Astrocyte (in vitro differentiated cells and primary cell): ENCODE results near the gene TNNT3. TPM values are rescaled to one million over a fixed set of nuclear protein-coding genes. Genes with fewer than 3 reads are reported as not detected.

Source experiments
- DNase-seq: peaks from one replicate; pipeline ENCODE4 v3.0.0-alpha.2; 2010; ENCODE audit warnings: low read depth
- FAIRE-seq: peaks from 2 replicates; lab custom pipeline; 2011; peaks lifted over from hg19 to GRCh38; lab: Jason Lieb, UNC
- H2AFZ ChIP-seq: 2 replicates; pipeline ENCODE4 v1.6.0; 2012; ENCODE audit warnings: low read depth, low read length, inconsistent platforms
- H3K27ac ChIP-seq: 2 replicates; pipeline ENCODE4 v1.5.1; 2011; ENCODE audit warnings: low read depth, low read length, inconsistent platforms
- H3K27me3 ChIP-seq: 2 replicates; pipeline ENCODE4 v1.6.0; 2011; ENCODE audit warnings: low read length, inconsistent platforms; ENCODE audit not compliant: insufficient read depth
- H3K36me3 ChIP-seq: 2 replicates; pipeline ENCODE4 v1.5.1; 2011; ENCODE audit warnings: low read length, inconsistent platforms; ENCODE audit not compliant: insufficient read depth
- H3K4me1 ChIP-seq: 2 replicates; pipeline ENCODE4 v1.5.1; 2011; ENCODE audit warnings: low read length, inconsistent platforms; ENCODE audit not compliant: insufficient read depth
- H3K4me2 ChIP-seq: 2 replicates; pipeline ENCODE4 v1.6.0; 2012; ENCODE audit warnings: low read length, inconsistent platforms
- H3K4me3 ChIP-seq: 2 replicates; pipeline ENCODE4 v1.5.1; 2011; ENCODE audit warnings: low read depth, mild to moderate bottlenecking, low read length, inconsistent platforms; ENCODE audit not compliant: insufficient read depth
- H3K79me2 ChIP-seq: 2 replicates; pipeline ENCODE4 v1.6.0; 2012; ENCODE audit warnings: mild to moderate bottlenecking, low read length, inconsistent platforms; ENCODE audit not compliant: insufficient read depth
- H3K9ac ChIP-seq: 2 replicates; pipeline ENCODE4 v1.6.0; 2012; ENCODE audit warnings: mild to moderate bottlenecking, low read length, inconsistent platforms
- H3K9me3 ChIP-seq: 2 replicates; pipeline ENCODE4 v1.5.1; 2012; ENCODE audit warnings: low read depth, mild to moderate bottlenecking, low read length, inconsistent platforms; ENCODE audit not compliant: insufficient read depth
- H4K20me1 ChIP-seq: 2 replicates; pipeline ENCODE4 v1.6.0; 2012; ENCODE audit warnings: low read length, inconsistent platforms; ENCODE audit not compliant: insufficient read depth
- H3K27ac Mint-ChIP-seq: one replicate; pipeline ENCODE4 v1.8.0; 2021; ENCODE audit warnings: mild to moderate bottlenecking, mixed read lengths; ENCODE audit not compliant: unreplicated experiment
- H3K27me3 Mint-ChIP-seq: one replicate; pipeline ENCODE4 v1.8.0; 2021; ENCODE audit warnings: low read depth, mixed read lengths; ENCODE audit not compliant: unreplicated experiment
- H3K36me3 Mint-ChIP-seq: one replicate; pipeline ENCODE4 v1.8.0; 2021; ENCODE audit warnings: low read depth, mixed read lengths; ENCODE audit not compliant: unreplicated experiment
- H3K4me1 Mint-ChIP-seq: one replicate; pipeline ENCODE4 v1.8.0; 2021; ENCODE audit warnings: low read depth, mixed read lengths; ENCODE audit not compliant: unreplicated experiment
- H3K4me3 Mint-ChIP-seq: one replicate; pipeline ENCODE4 v1.8.0; 2021; ENCODE audit warnings: mild to moderate bottlenecking, moderate library complexity, mixed read lengths; ENCODE audit not compliant: unreplicated experiment
- H3K9me3 Mint-ChIP-seq: one replicate; pipeline ENCODE4 v1.8.0; 2021; ENCODE audit warnings: mild to moderate bottlenecking, mixed read lengths; ENCODE audit not compliant: unreplicated experiment
- EZH2 ChIP-seq: IDR thresholded peaks from 2 replicates; pipeline ENCODE4 v1.6.1; 2012; ENCODE audit warnings: mild to moderate bottlenecking, low read length, inconsistent platforms; ENCODE audit not compliant: insufficient read depth
- total RNA-seq: library from RNA; stranded (reverse); gene quantifications from 2 replicates; pipeline ENCODE4 v1.2.1, GENCODE V29; 2021
- TF ChIP-seq, protein P1 (sequence below): IDR thresholded peaks from 2 replicates; pipeline ENCODE4 v1.5.1; 2011; ENCODE audit warnings: low read depth, mild to moderate bottlenecking, inconsistent platforms, low read length, moderate library complexity; ENCODE audit not compliant: insufficient read depth

The TNNT3 gene
- total RNA-seq, 1 donor from 2014 or later: not detected

DNA sequence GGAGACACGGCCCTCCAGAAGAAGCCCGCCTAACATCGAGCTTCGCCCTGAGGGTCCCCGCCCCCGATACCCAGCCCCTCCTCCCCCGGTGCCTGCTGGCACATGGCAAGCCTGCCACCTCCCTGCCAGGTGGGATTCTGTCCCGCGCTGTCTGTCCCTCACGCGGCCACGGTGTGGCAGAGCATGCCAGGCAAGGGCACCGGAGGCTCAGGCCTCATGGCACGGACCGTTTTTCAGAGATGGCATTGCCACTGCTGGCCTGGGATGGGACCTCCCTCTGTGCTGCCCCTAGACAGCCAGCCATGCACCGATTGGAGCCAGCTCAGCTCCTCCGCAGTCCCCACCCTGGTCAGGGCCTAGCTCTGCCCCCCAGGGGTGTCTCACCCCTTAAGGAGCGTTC lies 47.0 kb downstream of the TNNT3 start:
- H4K20me1 ChIP-seq: no peaks in the 10 kb centered on the region
- H3K4me3 Mint-ChIP-seq: no peak overlapping the region
- H3K36me3 ChIP-seq: no peaks in the 10 kb centered on the region
- H3K9me3 Mint-ChIP-seq: no peaks in the 10 kb centered on the region
- H3K27me3 Mint-ChIP-seq: no peaks in the 10 kb centered on the region
- H3K36me3 Mint-ChIP-seq: no peaks in the 10 kb centered on the region
- no peak for TF ChIP-seq EZH2
- TF ChIP-seq, protein P1, sequence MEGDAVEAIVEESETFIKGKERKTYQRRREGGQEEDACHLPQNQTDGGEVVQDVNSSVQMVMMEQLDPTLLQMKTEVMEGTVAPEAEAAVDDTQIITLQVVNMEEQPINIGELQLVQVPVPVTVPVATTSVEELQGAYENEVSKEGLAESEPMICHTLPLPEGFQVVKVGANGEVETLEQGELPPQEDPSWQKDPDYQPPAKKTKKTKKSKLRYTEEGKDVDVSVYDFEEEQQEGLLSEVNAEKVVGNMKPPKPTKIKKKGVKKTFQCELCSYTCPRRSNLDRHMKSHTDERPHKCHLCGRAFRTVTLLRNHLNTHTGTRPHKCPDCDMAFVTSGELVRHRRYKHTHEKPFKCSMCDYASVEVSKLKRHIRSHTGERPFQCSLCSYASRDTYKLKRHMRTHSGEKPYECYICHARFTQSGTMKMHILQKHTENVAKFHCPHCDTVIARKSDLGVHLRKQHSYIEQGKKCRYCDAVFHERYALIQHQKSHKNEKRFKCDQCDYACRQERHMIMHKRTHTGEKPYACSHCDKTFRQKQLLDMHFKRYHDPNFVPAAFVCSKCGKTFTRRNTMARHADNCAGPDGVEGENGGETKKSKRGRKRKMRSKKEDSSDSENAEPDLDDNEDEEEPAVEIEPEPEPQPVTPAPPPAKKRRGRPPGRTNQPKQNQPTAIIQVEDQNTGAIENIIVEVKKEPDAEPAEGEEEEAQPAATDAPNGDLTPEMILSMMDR: no peak
- H3K27me3 ChIP-seq: no peaks in the 10 kb centered on the region
- no peak overlapping the region for H3K9ac ChIP-seq
- DNase-seq (no peak), FAIRE-seq (no peak)
- H3K79me2 ChIP-seq: no peaks in the 10 kb centered on the region
- no peak overlapping the region for H2AFZ ChIP-seq
- H3K4me1 Mint-ChIP-seq: no peaks in the 10 kb centered on the region
- no peak overlapping the region for H3K27ac Mint-ChIP-seq
- no peak overlapping the region for H3K4me2 ChIP-seq
- H3K9me3 ChIP-seq: no peaks in the 10 kb centered on the region
- H3K4me1 ChIP-seq: no peaks in the 10 kb centered on the region
- no peak overlapping the region for H3K27ac ChIP-seq
- H3K4me3 ChIP-seq: no peak overlapping the region

DNA sequence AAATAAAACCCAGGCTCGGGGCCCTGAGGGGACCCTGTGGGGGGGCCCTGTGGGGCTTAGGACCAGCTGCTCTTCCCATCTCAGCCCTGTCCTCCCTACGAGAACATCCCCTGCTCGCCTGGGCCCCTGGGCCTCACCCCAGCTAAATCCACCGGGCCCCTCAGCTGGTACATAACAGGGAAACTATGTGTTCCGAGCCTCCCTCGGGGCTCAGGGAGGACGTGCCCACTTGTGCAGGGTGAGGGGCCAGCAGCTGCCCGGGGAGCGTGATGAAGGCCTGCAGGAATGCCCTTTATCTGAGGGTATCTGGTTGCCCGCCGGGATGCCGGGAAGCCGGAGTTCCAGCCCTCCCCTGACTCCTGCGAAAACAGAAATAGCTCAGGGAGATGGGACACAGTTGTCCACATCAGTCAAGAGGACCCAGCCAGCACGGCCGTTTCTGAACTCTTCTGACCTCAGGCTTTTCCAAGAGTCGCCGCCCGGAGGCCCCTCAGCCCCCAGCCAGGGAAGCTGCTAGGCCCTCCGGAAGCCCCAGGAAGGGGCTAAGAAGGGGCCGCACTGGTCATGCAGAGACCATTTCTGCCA lies 48.2 kb downstream of the TNNT3 start:
- Histone ChIP-seq H3K9ac (no peak overlapping the region), H3K4me3 (no peak overlapping the region), H3K4me2 (no peak overlapping the region), H2AFZ (no peak overlapping the region), H3K36me3 (no peaks in the 10 kb centered on the region), H4K20me1 (no peaks in the 10 kb centered on the region), H3K27ac (no peak overlapping the region), H3K9me3 (no peaks in the 10 kb centered on the region), H3K79me2 (no peaks in the 10 kb centered on the region), H3K27me3 (no peaks in the 10 kb centered on the region), H3K4me1 (no peaks in the 10 kb centered on the region)
- FAIRE-seq (no peak), DNase-seq (no peak)
- Mint-ChIP-seq H3K9me3 (no peaks in the 10 kb centered on the region), H3K27me3 (no peaks in the 10 kb centered on the region), H3K4me1 (no peaks in the 10 kb centered on the region), H3K4me3 (no peak overlapping the region), H3K27ac (no peak overlapping the region), H3K36me3 (no peaks in the 10 kb centered on the region)
- no peak for TF ChIP-seq EZH2
- TF ChIP-seq, protein P1: no peak

DNA sequence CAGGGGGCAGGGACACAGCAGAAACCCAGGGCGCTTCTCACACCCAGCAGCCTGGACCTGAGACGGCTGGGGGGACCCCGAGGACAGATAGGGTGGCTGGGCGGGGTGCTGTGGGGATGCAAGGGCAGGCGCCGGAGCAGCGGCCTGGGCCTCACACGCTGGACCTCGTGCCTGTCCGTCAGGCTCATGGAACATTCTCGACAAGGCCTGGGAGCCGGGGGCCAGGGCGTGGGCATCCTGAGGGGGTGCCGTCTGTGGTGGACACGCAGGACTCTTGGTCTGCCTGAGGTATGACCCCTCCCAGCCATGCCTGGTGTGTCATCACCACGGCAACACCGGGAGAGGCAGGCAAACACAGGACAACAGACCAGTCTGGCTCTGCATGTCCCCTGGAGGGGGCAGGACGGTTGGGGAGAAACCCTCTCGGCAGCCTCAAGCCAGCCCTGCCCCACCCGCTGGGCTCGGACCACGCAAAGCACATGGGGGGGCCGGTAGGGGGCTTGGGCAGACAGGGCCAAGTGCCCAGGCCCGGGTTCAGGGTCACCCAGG lies 49.0 kb downstream of the TNNT3 start:
- H3K79me2 ChIP-seq: no peaks in the 10 kb centered on the region
- no peak overlapping the region for H3K27ac ChIP-seq
- H3K4me1 ChIP-seq: no peaks in the 10 kb centered on the region
- H3K9me3 Mint-ChIP-seq: no peaks in the 10 kb centered on the region
- H3K27me3 ChIP-seq: no peaks in the 10 kb centered on the region
- no peak overlapping the region for H3K27ac Mint-ChIP-seq
- H3K4me1 Mint-ChIP-seq: no peaks in the 10 kb centered on the region
- H3K27me3 Mint-ChIP-seq: no peaks in the 10 kb centered on the region
- DNase-seq (no peak), FAIRE-seq (no peak)
- H3K4me3 Mint-ChIP-seq: no peak overlapping the region
- H3K9ac ChIP-seq: no peak overlapping the region
- H3K4me3 ChIP-seq: no peak overlapping the region
- H3K4me2 ChIP-seq: no peak overlapping the region
- H3K36me3 Mint-ChIP-seq: no peaks in the 10 kb centered on the region
- no peaks in the 10 kb centered on the region for H4K20me1 ChIP-seq
- TF ChIP-seq, protein P1: no peak
- no peak for TF ChIP-seq EZH2
- H3K9me3 ChIP-seq: no peaks in the 10 kb centered on the region
- no peaks in the 10 kb centered on the region for H3K36me3 ChIP-seq
- H2AFZ ChIP-seq: no peak overlapping the region
